NCI-H2081 (cell line): ENCODE measurements around the gene PTPN20.
"Not testable (repeated sequence)": the region's sequence is repeated elsewhere in the genome, so short reads cannot be mapped to it uniquely, and the experiment has no call there.

Experiments used
- DNase-seq, 2 experiments: peaks; one replicate each; lab custom pipeline; 2025; lab: John Stamatoyannopoulos, UW

Gene PTPN20

GRCh38 chr10:46952540-46952939, 41.3 kb downstream of the PTPN20 start:
- DNase-seq = not testable (repeated sequence)

GRCh38 chr10:46960742-46961141, 49.5 kb downstream of the PTPN20 start:
- not testable (repeated sequence) for DNase-seq

GRCh38 chr10:46963356-46963755, 52.1 kb downstream of the PTPN20 start:
- DNase-seq = not testable (repeated sequence)

GRCh38 chr10:46967013-46967412, 55.8 kb downstream of the PTPN20 start:
- DNase-seq = not testable (repeated sequence)

- not testable (repeated sequence) for DNase-seq
These were observed 69.0 kb downstream of the PTPN20 start for GRCh38 chr10:46980223-46980622.

- not testable (repeated sequence) for DNase-seq
These were observed 76.2 kb downstream of the PTPN20 start for GRCh38 chr10:46987233-46987924.

- peak; percentile 13 to 57 for DNase-seq
These were observed 81.8 kb downstream of the PTPN20 start for GRCh38 chr10:46992803-46993561.

GRCh38 chr10:46995234-46995633, 84.0 kb downstream of the PTPN20 start:
- DNase-seq = no peak

- DNase-seq = no peak
These were observed 87.0 kb downstream of the PTPN20 start for GRCh38 chr10:46998192-46998591.

- no peak for DNase-seq
These were observed 87.4 kb downstream of the PTPN20 start for GRCh38 chr10:46998595-46998994.

GRCh38 chr10:46999217-46999616, 88.0 kb downstream of the PTPN20 start:
- DNase-seq = no peak

GRCh38 chr10:47008769-47009168, 97.5 kb downstream of the PTPN20 start:
- no peak for DNase-seq

GRCh38 chr10:47009215-47009838, 98.1 kb downstream of the PTPN20 start:
- DNase-seq = no peak

- DNase-seq = no peak
These were observed 98.8 kb downstream of the PTPN20 start for GRCh38 chr10:47010036-47010435.

- no peak for DNase-seq
These were observed 101.0 kb downstream of the PTPN20 start for GRCh38 chr10:47012214-47012613.

- DNase-seq = no peak
These were observed 102.4 kb downstream of the PTPN20 start for GRCh38 chr10:47013507-47014154.

GRCh38 chr10:47015404-47015803, 104.2 kb downstream of the PTPN20 start:
- DNase-seq = no peak

GRCh38 chr10:47016564-47016963, 105.3 kb downstream of the PTPN20 start:
- no peak for DNase-seq

GRCh38 chr10:47018026-47018735, 107.0 kb downstream of the PTPN20 start:
- DNase-seq = no peak

GRCh38 chr10:47019155-47020145, 108.2 kb downstream of the PTPN20 start:
- no peak for DNase-seq

GRCh38 chr10:47020471-47020870, 109.2 kb downstream of the PTPN20 start:
- no peak for DNase-seq
